ENCODE results near the gene IKBKE.
A peak's percentile ranks its signal among the peaks of the same experiment; 100 is the strongest.
"Not testable (repeated sequence)": the region's sequence is repeated elsewhere in the genome, so short reads cannot be mapped to it uniquely, and the experiment has no call there.

The IKBKE gene

DNA sequence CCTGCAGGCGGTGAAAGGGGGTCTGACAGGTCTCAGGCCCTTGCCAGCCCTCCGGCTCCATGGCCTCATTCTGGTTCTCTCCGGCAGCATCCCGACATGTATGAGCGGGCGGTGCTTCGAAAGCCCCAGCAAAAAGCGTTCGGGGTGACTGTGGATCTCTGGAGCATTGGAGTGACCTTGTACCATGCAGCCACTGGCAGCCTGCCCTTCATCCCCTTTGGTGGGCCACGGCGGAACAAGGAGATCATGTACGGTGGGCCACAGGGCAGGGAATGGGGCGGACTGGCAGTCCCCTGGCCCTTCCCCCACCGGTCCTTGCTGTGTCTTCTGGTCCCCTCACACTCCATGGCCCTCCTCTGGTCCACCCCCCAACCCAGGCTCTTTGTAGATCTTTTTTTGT is 6.3 kb downstream of the IKBKE start:
- DNase-seq: no peak

DNA sequence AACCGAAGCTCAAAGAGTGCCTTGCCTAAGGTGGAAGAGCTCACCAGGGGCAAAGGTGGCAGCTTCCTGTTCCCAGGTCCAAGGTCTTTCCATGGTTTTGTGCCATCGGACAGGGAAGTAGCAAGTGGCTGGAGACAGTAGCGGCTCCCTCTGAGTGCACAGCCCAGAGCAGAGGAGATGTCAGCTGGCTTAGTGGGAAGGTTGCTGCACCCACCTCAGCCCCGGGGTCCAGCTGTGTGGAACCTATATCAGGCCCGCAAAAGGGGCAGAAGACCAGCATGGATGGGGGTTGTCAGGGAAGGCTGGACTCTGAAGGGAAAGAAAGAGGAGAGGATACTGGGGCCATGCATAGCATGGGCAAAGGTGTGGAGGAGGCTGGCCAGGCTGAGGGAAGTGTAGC is 6.8 kb downstream of the IKBKE start:
- no peak for DNase-seq

DNA sequence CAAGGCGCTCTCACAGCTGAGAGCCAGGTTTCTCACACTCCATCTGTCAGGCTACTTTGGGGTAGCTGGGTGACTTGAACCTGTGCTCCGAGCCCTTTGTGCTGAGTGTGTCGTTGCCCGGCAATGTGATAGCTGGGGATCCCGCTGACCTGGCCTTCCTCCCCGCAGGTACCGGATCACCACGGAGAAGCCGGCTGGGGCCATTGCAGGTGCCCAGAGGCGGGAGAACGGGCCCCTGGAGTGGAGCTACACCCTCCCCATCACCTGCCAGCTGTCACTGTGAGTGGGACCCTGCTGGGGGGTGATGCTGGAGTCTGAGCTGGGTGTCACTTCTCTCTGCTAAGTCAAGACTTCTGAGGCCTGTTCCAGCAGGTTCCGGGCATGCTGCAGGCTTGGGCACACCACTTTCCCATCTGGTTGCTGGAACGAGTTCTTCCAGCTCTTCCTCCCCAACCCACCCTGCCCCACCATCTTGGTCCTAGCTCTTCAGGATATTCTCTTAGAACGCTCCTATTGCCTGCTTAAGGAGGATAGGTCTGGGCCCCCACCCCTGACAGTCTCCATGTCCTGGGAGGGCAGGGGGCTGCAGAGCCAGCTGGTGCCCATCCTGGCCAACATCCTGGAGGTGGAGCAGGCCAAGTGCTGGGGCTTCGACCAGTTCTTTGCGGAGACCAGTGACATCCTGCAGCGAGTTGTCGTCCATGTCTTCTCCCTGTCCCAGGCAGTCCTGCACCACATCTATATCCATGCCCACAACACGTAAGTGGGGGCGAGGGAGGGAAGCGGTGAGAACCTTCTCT is 7.5 kb downstream of the IKBKE start:
- no peak for DNase-seq

DNA sequence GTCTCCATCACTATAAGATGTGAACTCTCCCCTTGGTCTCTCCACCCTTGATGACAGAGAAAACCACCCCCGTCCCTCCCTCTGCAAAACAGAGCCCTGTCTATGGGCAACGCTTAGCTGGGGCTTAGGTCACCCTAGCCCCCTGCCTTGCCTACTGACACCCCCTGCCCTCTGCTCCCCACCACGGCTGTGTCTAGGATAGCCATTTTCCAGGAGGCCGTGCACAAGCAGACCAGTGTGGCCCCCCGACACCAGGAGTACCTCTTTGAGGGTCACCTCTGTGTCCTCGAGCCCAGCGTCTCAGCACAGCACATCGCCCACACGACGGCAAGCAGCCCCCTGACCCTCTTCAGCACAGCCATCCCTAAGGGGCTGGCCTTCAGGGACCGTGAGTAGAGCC is 8.5 kb downstream of the IKBKE start:
- DNase-seq: no peak

DNA sequence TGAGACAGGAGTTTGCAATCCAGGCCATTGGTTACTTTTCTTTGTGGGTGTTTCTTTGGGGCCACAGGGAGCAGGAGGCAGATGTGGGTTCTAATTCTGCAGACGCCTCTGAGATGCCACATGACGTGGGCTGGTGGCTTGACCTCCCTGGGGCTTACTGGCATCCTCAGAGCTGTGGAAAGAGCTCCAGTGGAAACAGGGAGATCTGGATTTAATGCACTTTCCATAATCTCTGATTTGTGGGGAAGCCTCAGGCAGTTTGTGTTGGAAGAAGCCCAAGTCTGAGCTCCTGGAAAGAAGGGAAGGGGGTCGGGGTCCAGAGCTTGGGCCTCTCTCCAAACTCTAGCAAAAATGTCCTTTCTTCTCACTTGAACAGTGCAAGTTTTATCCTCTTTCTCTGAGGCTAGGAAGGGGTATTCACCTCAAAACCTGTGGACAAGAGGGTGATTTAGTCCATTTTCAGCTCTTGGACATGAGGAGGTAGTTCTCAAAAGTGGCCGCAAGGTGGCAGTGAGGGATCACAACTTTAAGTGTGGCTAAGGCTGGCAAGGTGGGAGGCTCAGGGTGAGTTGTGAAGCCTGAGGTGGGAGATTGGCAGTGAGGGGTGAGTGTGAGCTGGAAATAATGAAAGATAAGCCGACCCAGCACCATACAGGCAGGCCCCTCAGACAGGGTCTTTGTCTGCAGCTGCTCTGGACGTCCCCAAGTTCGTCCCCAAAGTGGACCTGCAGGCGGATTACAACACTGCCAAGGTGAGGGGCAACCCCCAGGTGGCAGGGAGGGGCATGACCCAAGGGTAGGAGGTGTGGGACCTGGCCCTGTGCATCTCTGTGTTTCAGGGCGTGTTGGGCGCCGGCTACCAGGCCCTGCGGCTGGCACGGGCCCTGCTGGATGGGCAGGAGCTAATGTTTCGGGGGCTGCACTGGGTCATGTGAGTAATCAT is 9.2 kb downstream of the IKBKE start:
- peak; percentile 78 to 84 (median 81) for DNase-seq

DNA sequence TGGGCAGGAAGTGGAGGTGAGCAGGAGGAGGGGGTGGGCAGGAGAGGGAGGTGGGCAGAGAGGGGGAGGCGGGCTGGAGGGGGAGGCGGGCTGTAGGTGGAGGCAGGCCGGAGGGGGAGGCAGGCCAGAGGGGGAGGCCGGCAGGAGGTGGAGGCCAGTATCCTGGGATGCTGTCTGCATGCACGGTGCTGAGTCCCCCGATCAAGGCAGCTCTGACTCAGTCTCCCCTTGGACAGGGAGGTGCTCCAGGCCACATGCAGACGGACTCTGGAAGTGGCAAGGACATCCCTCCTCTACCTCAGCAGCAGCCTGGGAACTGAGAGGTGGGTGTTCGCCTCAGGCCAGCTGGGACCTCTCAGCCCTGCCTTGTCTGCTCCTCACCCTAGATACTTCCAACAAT is 9.9 kb downstream of the IKBKE start:
- no peak for DNase-seq

GRCh38 chr1:206482611-206483010 is 12.3 kb downstream of the IKBKE start:
- DNase-seq: no peak

GRCh38 chr1:206483864-206484263 is 13.6 kb downstream of the IKBKE start:
- DNase-seq: not testable (repeated sequence)

DNA sequence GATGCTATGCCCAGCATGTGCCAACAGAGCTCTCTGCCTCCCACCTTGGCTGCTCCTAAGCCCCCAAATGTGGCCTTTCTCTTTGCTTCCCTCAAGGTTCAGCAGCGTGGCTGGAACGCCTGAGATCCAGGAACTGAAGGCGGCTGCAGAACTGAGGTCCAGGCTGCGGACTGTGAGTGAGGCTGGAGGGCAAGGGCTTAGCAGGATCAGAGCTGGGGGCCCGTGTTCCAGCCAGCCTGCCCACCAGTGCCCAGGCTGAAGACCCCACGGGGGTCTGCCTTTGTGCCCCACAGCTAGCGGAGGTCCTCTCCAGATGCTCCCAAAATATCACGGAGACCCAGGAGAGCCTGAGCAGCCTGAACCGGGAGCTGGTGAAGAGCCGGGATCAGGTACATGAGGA is 14.6 kb downstream of the IKBKE start:
- no peak for DNase-seq

- peak; percentile 61 to 82 (median 76) for DNase-seq
Measured at GRCh38 chr1:206486995-206487788, 16.9 kb downstream of the IKBKE start.

GRCh38 chr1:206487970-206488369 is 17.7 kb downstream of the IKBKE start:
- DNase-seq: no peak

DNA sequence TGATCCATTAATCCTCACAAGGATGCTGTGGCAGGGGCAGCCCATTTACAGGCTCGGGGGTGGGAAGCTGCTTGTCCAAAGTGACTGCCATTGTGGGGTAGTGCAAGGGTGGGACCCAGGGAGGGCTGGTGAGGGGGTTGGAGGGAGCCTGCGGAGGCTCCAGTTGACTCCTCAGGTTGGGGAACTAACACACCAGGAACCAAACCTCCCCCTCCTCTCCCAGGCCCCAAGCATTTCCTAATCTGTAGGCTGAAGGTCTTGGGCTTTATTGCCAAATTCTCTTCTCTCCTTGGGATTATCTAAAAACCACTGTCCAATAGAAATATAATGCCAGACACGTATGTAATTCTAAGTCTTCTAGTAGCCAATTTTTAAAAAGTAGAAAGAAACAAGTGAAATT is 18.2 kb downstream of the IKBKE start:
- DNase-seq: peak in 3 of 4 experiments; percentile 43 to 65 (median 59)

GRCh38 chr1:206489980-206490770 is 19.9 kb downstream of the IKBKE start:
- DNase-seq: peak; percentile 71 to 81 (median 77)

GRCh38 chr1:206490771-206491405 is 20.6 kb downstream of the IKBKE start:
- DNase-seq: no peak

- DNase-seq: no peak
Measured at GRCh38 chr1:206491616-206492015, 21.3 kb downstream of the IKBKE start.

DNA sequence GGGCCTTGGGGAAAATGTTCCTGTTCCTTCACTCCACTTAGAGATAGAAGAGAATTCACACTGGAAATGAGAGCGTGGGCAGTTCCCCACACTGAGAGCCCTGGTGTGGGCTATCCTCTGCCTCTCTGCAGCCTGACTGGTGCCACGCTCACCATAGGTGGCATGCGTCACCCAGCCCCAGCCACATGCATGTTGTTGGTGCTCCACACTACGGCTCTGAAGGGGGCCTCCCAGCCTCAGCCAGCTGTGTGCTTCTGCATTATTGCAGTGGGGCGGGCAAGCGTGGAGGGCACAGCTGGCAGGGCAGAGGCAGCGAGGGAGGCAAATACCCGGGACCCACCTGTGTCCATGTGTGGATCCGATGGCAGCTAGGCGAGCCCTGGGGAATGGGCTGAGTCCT is 22.3 kb downstream of the IKBKE start:
- no peak for DNase-seq

GRCh38 chr1:206493279-206493678 is 23.0 kb downstream of the IKBKE start:
- DNase-seq: no peak

DNA sequence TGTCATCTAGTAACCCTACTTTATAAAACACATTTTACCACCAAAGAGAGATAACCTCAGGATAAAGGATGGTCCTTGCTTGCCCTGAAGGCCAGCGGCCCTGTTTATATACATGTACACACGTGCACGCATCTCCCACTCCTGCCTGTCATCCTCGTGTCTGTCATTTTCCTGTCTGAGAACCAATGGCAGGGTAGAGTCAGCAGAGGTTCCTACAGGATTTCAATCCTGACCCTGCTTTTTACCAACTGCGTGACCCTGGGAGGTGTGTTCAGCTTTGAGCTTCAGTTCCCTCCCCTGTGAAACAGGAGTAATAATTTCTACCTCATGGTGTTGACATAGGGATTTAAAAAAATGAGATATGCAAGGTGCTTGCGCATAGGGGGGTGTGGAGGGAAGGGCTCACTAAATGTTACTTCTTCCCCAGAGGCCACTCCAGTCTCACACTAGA is 24.8 kb downstream of the IKBKE start:
- DNase-seq: no peak

DNA sequence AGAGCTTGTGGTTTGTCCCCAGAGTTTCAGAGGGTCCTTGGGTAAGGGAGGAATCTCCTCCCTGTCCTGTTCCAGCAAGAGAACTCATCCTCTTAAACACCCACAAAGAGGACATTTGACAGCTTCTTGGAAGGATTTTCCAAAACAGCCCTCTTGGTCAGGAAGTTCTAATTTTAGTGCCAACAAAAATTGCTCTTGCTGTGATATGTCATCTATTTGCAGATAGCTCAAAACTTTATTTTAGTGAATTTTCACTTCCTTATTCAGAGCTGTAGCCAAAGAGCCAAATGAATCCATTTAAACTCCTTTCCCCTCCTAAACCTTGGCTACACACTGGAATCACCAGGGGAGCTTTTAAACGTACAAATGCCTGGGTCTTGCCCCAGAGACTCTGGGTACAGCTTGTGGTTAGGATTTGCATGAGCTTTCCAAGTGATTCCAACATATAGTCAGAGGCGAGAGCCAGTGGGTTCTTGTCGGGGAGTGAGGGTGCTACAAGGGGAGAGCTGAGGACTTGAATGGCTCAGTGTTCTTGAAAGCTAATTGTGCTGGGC is 25.3 kb downstream of the IKBKE start:
- DNase-seq: peak in 3 of 4 experiments; percentile 24 to 64 (median 54)

GRCh38 chr1:206496131-206496793 is 26.0 kb downstream of the IKBKE start:
- peak; percentile 70 to 87 (median 80) for DNase-seq

Data from suppressor macrophage (primary cell).